HepG2 (cell line): ENCODE results near the gene DGCR6L. TPM values are rescaled to one million over a fixed set of nuclear protein-coding genes. Genes with fewer than 3 reads are reported as not detected.
A peak's percentile ranks its signal among the peaks of the same experiment; 100 is the strongest.

Experiments
- ATAC-seq: fragments of 200-7000 bp; cut with Tn5 transposase; 3 replicates; pipeline ENCODE4 v1.9.1; 2020; ENCODE audit warnings: mild to moderate bottlenecking, moderate library complexity
- BruUV-seq: library from RNA; stranded (reverse); fragments of 400-500 nt; replicated peaks from 2 replicates; lab custom pipeline; 2021; lab: Mats Ljungman, UMichigan
- CTCF ChIA-PET: fragments of 300-600 bp; formaldehyde crosslinking; extraction: SDS; loops from one replicate; lab custom pipeline; 2021; ENCODE audit warnings: low total read pairs, inconsistent platforms, low intra/inter-chr PET ratio; lab: Yijun Ruan, JAX
- POLR2A ChIA-PET: fragments of 350-600 bp; sonication (Branson Sonifier 250); formaldehyde crosslinking; loops from one replicate; lab custom pipeline; 2020; ENCODE audit warnings: antibody characterized with exemption, inconsistent platforms; lab: Yijun Ruan, JAX
- DNase-seq: peaks from one replicate; pipeline ENCODE4 v3.0.0-alpha.2; 2015; ENCODE audit warnings: low spot score
- FAIRE-seq: peaks from 3 replicates; lab custom pipeline; 2011; peaks lifted over from hg19 to GRCh38; lab: Jason Lieb, UNC
- H2AFZ ChIP-seq: one replicate; pipeline ENCODE4 v1.6.1; 2011; ENCODE audit warnings: low read length, inconsistent platforms
- H3K27ac ChIP-seq: fragments of 300-600 bp; 3 replicates; pipeline ENCODE4 v1.8.0; 2011; ENCODE audit warnings: mixed run types, mild to moderate bottlenecking, mixed read lengths, low read length, inconsistent platforms; ENCODE audit not compliant: insufficient read depth; ENCODE audit errors: extremely low read length
- H3K27me3 ChIP-seq, 2 experiments: fragments of 200-600 bp in 1 of 2; 2 replicates in 1 of 2; 3 replicates in 1 of 2; pipeline versions ENCODE4 v1.6.0 to v1.8.0; 2011; ENCODE audit warnings: low read length in 2 of 2, mild to moderate bottlenecking in 2 of 2, moderate library complexity in 2 of 2, inconsistent platforms in 1 of 2; ENCODE audit not compliant: insufficient read depth in 2 of 2, control insufficient read depth in 1 of 2
- H3K36me3 ChIP-seq, 2 experiments: fragments of 200-600 bp in 1 of 2; replicated peaks in 1 of 2; 2 replicates in 1 of 2; 3 replicates in 1 of 2; pipeline versions ENCODE4 v1.5.1 to v1.8.0; 2011; ENCODE audit warnings: low read length in 2 of 2, inconsistent platforms in 1 of 2; ENCODE audit not compliant: insufficient read depth in 2 of 2, control insufficient read depth in 1 of 2
- H3K4me1 ChIP-seq: 2 replicates; pipeline ENCODE4 v1.5.1; 2012; ENCODE audit warnings: low read length, inconsistent platforms; ENCODE audit not compliant: insufficient read depth
- H3K4me2 ChIP-seq: 2 replicates; pipeline ENCODE4 v1.6.0; 2011; ENCODE audit warnings: low read depth, low read length, inconsistent platforms
- H3K4me3 ChIP-seq, 3 experiments: fragments of 200-600 bp in 1 of 3; sonication (generic), shearing (Covaris generic) in 1 of 3; replicated peaks in 1 of 3; 2 replicates each; pipeline ENCODE4 v1.5.1; 2011 to 2016; ENCODE audit warnings: low read length in 3 of 3, inconsistent platforms in 2 of 3, low read depth in 2 of 3, mild to moderate bottlenecking in 2 of 3, control low read depth in 1 of 3, mixed read lengths in 1 of 3; ENCODE audit not compliant: insufficient read depth in 1 of 3
- H3K79me2 ChIP-seq: one replicate; pipeline ENCODE4 v1.6.1; 2011; ENCODE audit warnings: low read length, inconsistent platforms; ENCODE audit not compliant: insufficient read depth
- H3K9ac ChIP-seq: 2 replicates; pipeline ENCODE4 v1.6.0; 2011; ENCODE audit warnings: mild to moderate bottlenecking, low read depth, low read length, inconsistent platforms; ENCODE audit not compliant: insufficient read depth
- H3K9me3 ChIP-seq: 2 replicates; pipeline ENCODE4 v1.5.1; 2012; ENCODE audit warnings: mild to moderate bottlenecking, low read length
- H4K20me1 ChIP-seq: 2 replicates; pipeline ENCODE4 v1.6.0; 2011; ENCODE audit warnings: inconsistent platforms, mild to moderate bottlenecking, low read length, moderate library complexity; ENCODE audit not compliant: insufficient read depth
- BRCA1 ChIP-seq: sonication (generic); formaldehyde crosslinking; IDR thresholded peaks from 2 replicates; pipeline ENCODE4 v1.4.0; 2020; ENCODE audit warnings: missing genetic modification reagents
- GTF3A ChIP-seq: sonication (generic); formaldehyde crosslinking; conservative IDR thresholded peaks from 2 replicates; pipeline ENCODE4 v1.4.0; 2020; ENCODE audit warnings: mild to moderate bottlenecking, missing genetic modification reagents
- HNRNPLL ChIP-seq: fragments of 200-400 bp; formaldehyde crosslinking; IDR thresholded peaks from 2 replicates; pipeline ENCODE4 v1.6.1; 2017; ENCODE audit warnings: mild to moderate bottlenecking, low read depth, low read length; ENCODE audit not compliant: poor library complexity, severe bottlenecking
- RAD21 ChIP-seq: fragments of 450-650 bp; formaldehyde crosslinking; IDR thresholded peaks from 2 replicates; pipeline ENCODE4 v1.5.0; 2020; ENCODE audit warnings: mild to moderate bottlenecking
- SALL1 ChIP-seq: sonication (generic); formaldehyde crosslinking; IDR thresholded peaks from 2 replicates; pipeline ENCODE4 v1.8.0; 2022; ENCODE audit warnings: mild to moderate bottlenecking, missing genetic modification reagents
- STAG1 ChIP-seq: sonication (generic); formaldehyde crosslinking; IDR thresholded peaks from 2 replicates; pipeline ENCODE4 v1.4.0; 2020; ENCODE audit warnings: missing genetic modification reagents
- TEAD3 ChIP-seq: optimal IDR thresholded peaks from 2 replicates; pipeline ENCODE3; 2016; ENCODE audit warnings: borderline replicate concordance
- XRCC5 ChIP-seq: fragments of 200-400 bp; formaldehyde crosslinking; optimal IDR thresholded peaks from 2 replicates; pipeline ENCODE3; 2017; ENCODE audit warnings: mild to moderate bottlenecking, low read length
- WGBS: methylation state at CpG from one replicate; pipeline ENCODE4 v1.1.6; 2017; ENCODE audit warnings: low lambda C conversion rate; 5-methylcytosine and 5-hydroxymethylcytosine counted together
- in situ Hi-C: cut with HindIII; loops from 2 replicates; pipeline ENCODE4 v1.10.0; 2017; ENCODE audit warnings: low pct_unique_long_range_greater_than_20kb; ENCODE audit not compliant: extremely low pct_ligation_motif_present
- intact Hi-C: fragments of 100-400 bp; cut with micrococcal nuclease; formaldehyde crosslinking; loops from one replicate; pipeline ENCODE4 v1.10.0; 2022; ENCODE audit not compliant: unreplicated experiment
- polyA plus RNA-seq, 8 experiments: library from polyadenylated mRNA; depleted of rRNA in 3 of 8; stranded (reverse) in 7 of 8; unstranded in 1 of 8; fragments of >200 nt; fragmentation: Illumina TruSeq in 4 of 8; extraction: Trizol in 4 of 8; gene quantifications; 2 replicates each; pipeline versions ENCODE4 v1.2.1 to v1.2.3, GENCODE V29; 2011 to 2016; ENCODE audit warnings: low read depth in 4 of 8, missing spikeins in 1 of 8, mixed read lengths in 1 of 8; ENCODE audit not compliant: insufficient read depth in 1 of 8
- total RNA-seq, 5 experiments: library from RNA; depleted of rRNA; stranded (reverse); fragments of >200 nt; fragmentation: Illumina TruSeq; extraction: Trizol; gene quantifications; 2 replicates each; pipeline ENCODE4 v1.2.3, GENCODE V29; 2016; ENCODE audit warnings: low read depth in 1 of 5
- TF ChIP-seq, protein P1 (sequence below): sonication (generic); formaldehyde crosslinking; IDR thresholded peaks from 2 replicates; pipeline ENCODE4 v1.4.0; 2020; ENCODE audit warnings: missing genetic modification reagents, borderline replicate concordance
- TF ChIP-seq, protein P2 (sequence below): sonication (generic); formaldehyde crosslinking; IDR thresholded peaks from 2 replicates; pipeline ENCODE4 v1.5.0; 2020; ENCODE audit warnings: mild to moderate bottlenecking, missing genetic modification reagents, moderate library complexity

Gene DGCR6L
- total and polyA plus RNA-seq, 2 of the 13 experiments (the other 11 are each of a cell fraction or from before 2014, with no cell fraction given) = 17.5 to 35.3 TPM

DNA sequence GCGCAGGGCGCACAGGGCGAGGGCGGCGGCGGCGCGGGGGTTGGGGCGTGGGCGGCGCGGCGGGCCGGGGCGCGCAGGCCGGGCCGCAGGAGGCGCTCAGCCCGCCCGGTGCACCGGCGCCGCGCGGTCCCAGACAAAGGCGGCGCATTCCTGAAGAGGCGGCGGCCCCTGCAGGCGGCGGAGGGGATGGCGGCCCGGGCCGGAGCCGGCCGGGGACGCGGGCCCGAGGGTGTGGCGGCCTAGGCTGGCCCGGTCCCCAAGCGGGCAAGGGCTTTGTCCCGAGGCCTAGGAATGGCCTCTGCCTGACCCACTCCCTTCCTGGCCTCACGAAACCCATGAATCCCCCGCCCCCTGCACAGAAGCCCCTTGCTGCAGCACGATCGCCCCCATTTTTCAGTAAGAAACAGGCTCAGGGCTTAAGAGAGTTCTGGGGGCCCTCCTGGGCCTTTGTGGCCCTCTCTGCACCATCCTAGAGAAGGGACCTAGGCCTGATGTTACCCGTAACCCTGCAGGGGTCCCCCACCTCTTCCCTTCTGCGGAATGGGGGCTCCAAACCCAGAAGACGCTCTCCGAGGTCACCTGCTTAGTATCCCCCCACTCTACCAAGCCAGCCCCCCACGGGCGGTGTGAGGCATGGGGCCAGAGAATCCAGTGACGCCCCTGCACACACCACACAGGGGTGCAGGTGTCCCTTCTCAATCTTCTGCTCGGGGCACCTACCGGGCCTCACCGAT, 51.4 kb downstream of the DGCR6L start, which contains the start of gene RTN4R:
Gene RTN4R (minus strand): TSS at position 40 of the 734 bp plus-strand sequence. CDS start 226 bp downstream, outside the sequence.
- intact Hi-C loops (loop anchor here (10.0 kb wide), 1 partner anchor 924 kb away; no protein-coding TSS in a partner anchor), in situ Hi-C loops (no loop called here)

More for the DNA sequence above, 51.4 kb downstream of the DGCR6L start, which contains the start of gene RTN4R:
- Histone ChIP-seq H3K4me1 (peaks cover 18% of the 10 kb centered on the region), H3K27me3 (peaks cover 9 to 57% of the 10 kb centered on the region in 2 experiments), H3K9ac (no peak within 1 kb of the TSS), H3K79me2 (no peaks in the 10 kb centered on the region), H4K20me1 (no peaks in the 10 kb centered on the region), H3K36me3 (no peaks in the 10 kb centered on the region), H3K9me3 (no peaks in the 10 kb centered on the region), H2AFZ (no peak within 1 kb of the TSS), H3K4me3 (peak within 1 kb of the TSS in 2 of 3 experiments; percentile 16 to 50; a peak in 3 of 6 replicates), H3K27ac (no peak within 1 kb of the TSS), H3K4me2 (peak within 1 kb of the TSS; percentile 51)
- 18% methylated on average over 14 of the region's 58 CpGs for WGBS
- no TSS peak for BruUV-seq
- FAIRE-seq (no peak), ATAC-seq (peak; percentile 75), DNase-seq (peak; percentile 8)
- ChIA-PET POLR2A (no interaction called here), CTCF (interaction anchor here (1.2 kb wide), 1 partner anchor 112 kb away, joined by 3 read pairs; no protein-coding TSS in a partner anchor)
- TF ChIP-seq, protein P1, sequence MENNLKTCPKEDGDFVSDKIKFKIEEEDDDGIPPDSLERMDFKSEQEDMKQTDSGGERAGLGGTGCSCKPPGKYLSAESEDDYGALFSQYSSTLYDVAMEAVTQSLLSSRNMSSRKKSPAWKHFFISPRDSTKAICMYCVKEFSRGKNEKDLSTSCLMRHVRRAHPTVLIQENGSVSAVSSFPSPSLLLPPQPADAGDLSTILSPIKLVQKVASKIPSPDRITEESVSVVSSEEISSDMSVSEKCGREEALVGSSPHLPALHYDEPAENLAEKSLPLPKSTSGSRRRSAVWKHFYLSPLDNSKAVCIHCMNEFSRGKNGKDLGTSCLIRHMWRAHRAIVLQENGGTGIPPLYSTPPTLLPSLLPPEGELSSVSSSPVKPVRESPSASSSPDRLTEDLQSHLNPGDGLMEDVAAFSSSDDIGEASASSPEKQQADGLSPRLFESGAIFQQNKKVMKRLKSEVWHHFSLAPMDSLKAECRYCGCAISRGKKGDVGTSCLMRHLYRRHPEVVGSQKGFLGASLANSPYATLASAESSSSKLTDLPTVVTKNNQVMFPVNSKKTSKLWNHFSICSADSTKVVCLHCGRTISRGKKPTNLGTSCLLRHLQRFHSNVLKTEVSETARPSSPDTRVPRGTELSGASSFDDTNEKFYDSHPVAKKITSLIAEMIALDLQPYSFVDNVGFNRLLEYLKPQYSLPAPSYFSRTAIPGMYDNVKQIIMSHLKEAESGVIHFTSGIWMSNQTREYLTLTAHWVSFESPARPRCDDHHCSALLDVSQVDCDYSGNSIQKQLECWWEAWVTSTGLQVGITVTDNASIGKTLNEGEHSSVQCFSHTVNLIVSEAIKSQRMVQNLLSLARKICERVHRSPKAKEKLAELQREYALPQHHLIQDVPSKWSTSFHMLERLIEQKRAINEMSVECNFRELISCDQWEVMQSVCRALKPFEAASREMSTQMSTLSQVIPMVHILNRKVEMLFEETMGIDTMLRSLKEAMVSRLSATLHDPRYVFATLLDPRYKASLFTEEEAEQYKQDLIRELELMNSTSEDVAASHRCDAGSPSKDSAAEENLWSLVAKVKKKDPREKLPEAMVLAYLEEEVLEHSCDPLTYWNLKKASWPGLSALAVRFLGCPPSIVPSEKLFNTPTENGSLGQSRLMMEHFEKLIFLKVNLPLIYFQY (CRISPR knock-in tag) = peak; percentile 22; the same call in 1 of the 2 replicates
- TF ChIP-seq XRCC5 (peak; percentile 41), BRCA1 (CRISPR knock-in tag) (no peak), STAG1 (CRISPR knock-in tag) (peak; percentile 61), RAD21 (peak; percentile 71), GTF3A (CRISPR knock-in tag) (no peak), HNRNPLL (peak; percentile 10), SALL1 (0 out of 2 replicates have a peak, but pooled peaks have one; percentile 12), TEAD3 (CRISPR knock-in tag) (peak; percentile 43)
- TF ChIP-seq, protein P2, sequence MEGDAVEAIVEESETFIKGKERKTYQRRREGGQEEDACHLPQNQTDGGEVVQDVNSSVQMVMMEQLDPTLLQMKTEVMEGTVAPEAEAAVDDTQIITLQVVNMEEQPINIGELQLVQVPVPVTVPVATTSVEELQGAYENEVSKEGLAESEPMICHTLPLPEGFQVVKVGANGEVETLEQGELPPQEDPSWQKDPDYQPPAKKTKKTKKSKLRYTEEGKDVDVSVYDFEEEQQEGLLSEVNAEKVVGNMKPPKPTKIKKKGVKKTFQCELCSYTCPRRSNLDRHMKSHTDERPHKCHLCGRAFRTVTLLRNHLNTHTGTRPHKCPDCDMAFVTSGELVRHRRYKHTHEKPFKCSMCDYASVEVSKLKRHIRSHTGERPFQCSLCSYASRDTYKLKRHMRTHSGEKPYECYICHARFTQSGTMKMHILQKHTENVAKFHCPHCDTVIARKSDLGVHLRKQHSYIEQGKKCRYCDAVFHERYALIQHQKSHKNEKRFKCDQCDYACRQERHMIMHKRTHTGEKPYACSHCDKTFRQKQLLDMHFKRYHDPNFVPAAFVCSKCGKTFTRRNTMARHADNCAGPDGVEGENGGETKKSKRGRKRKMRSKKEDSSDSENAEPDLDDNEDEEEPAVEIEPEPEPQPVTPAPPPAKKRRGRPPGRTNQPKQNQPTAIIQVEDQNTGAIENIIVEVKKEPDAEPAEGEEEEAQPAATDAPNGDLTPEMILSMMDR = peak; percentile 64; the same call in 1 of the 2 replicates
